ENCODE results near the gene RHOH. TPM values are rescaled to one million over a fixed set of nuclear protein-coding genes. Genes with fewer than 3 reads are reported as not detected.
A peak's percentile ranks its signal among the peaks of the same experiment; 100 is the strongest.

The RHOH gene
- polyA plus RNA-seq, 2 of the 4 experiments (the other 2 are of a cell fraction): 0.08 to 0.26 TPM

GRCh38 chr4:40262077-40262528 is 65.3 kb downstream of the RHOH start (continued):
- TF ChIP-seq HOXB5 (CRISPR knock-in tag; IDR thresholded peaks at IDR 0.05) (no peak), POLR2A (IDR thresholded peaks at IDR 0.05; ENCODE audit: low read length) (no peak), JUN (IDR thresholded peaks at IDR 0.05) (no peak)

- FAIRE-seq (no peak), DNase-seq (ENCODE audit: low read depth in 1 of 2, low spot score in 1 of 2) (no peak), ATAC-seq (no peak)
- TF ChIP-seq FOXS1 (CRISPR knock-in tag; IDR thresholded peaks at IDR 0.05) (no peak), CHD2 (IDR thresholded peaks at IDR 0.05; ENCODE audit: low read length, partially characterized antibody) (no peak), ZSCAN20 (CRISPR knock-in tag; IDR thresholded peaks at IDR 0.05) (no peak), GATA3 (IDR thresholded peaks at IDR 0.05; ENCODE audit: borderline replicate concordance) (no peak)
- Histone ChIP-seq H3K4me1 (peaks cover 35% of the 10 kb centered on the region), H3K4me3 (no peak overlapping the region), H3K4me2 (no peak overlapping the region), H3K9me3 (no peaks in the 10 kb centered on the region), H3K27ac (peak overlapping the region; percentile 51 to 59; a peak in 5 of 6 replicates)
- POLR2A ChIA-PET: no interaction called here
- CTCF ChIA-PET: interaction anchor here (0.7 to 0.8 kb wide), 2 partner anchors 21 to 47 kb away, joined by 3 to 5 read pairs; no protein-coding TSS in a partner anchor
- WGBS (ENCODE audit: missing lambda C conversion rate): 97% methylated on average over 2 of the region's 2 CpGs
Observed at GRCh38 chr4:40262861-40263260, 66.0 kb downstream of the RHOH start.

GRCh38 chr4:40264497-40264896 is 67.7 kb downstream of the RHOH start:
- H3K4me2 ChIP-seq: peak overlapping the region; percentile 47
- peak in 1 of 2 experiments; percentile 64; a peak in 2 of 6 replicates for ATAC-seq
- CTCF ChIA-PET: no interaction called here
- peak overlapping the region; percentile 51 to 71 for H3K27ac ChIP-seq
- no peaks in the 10 kb centered on the region for H3K9me3 ChIP-seq
- peak in 1 of 2 experiments; percentile 25 for DNase-seq (ENCODE audit: low read depth in 1 of 2, low spot score in 1 of 2)
- FAIRE-seq: no peak
- no peak overlapping the region for H3K4me3 ChIP-seq
- WGBS (ENCODE audit: missing lambda C conversion rate): 65% methylated on average over 6 of the region's 6 CpGs
- POLR2A ChIA-PET: no interaction called here
- H3K4me1 ChIP-seq: peaks cover 35% of the 10 kb centered on the region
- TF ChIP-seq NPAS2 (CRISPR knock-in tag; IDR thresholded peaks at IDR 0.05; ENCODE audit: borderline replicate concordance) (no peak), CEBPB (IDR thresholded peaks at IDR 0.05) (peak; percentile 77 to 89; a peak in 3 of 4 replicates), MAFK (IDR thresholded peaks at IDR 0.05; ENCODE audit: partially characterized antibody) (peak; percentile 64)

- 90% methylated on average over 10 of the region's 15 CpGs for WGBS (ENCODE audit: missing lambda C conversion rate)
- H3K4me1 ChIP-seq: peaks cover 35% of the 10 kb centered on the region
- ATAC-seq (peak in 1 of 2 experiments; percentile 25; a peak in 3 of 6 replicates), FAIRE-seq (no peak), DNase-seq (ENCODE audit: low read depth in 1 of 2, low spot score in 1 of 2) (no peak)
- H3K4me2 ChIP-seq: peak overlapping the region; percentile 41; the same call in 2 of the 3 replicates
- ChIA-PET CTCF (no interaction called here), POLR2A (no interaction called here)
- no peaks in the 10 kb centered on the region for H3K9me3 ChIP-seq
- no peak for TF ChIP-seq ZFP36 (IDR thresholded peaks at IDR 0.05; ENCODE audit: borderline replicate concordance, partially characterized antibody)
- TF ChIP-seq ESRRA (IDR thresholded peaks at IDR 0.05; ENCODE audit: borderline replicate concordance, low read length): no peak
- TF ChIP-seq JUN (IDR thresholded peaks at IDR 0.05): no peak
- TF ChIP-seq HES2 (IDR thresholded peaks at IDR 0.05): no peak
- TF ChIP-seq SREBF2 (IDR thresholded peaks at IDR 0.05): no peak
- no peak for TF ChIP-seq USF2 (IDR thresholded peaks at IDR 0.05)
- TF ChIP-seq RAD21 (conservative IDR thresholded peaks at IDR 0.05 in 1 of 2, IDR thresholded peaks at IDR 0.05 in 1 of 2): no peak
- TF ChIP-seq POLR2AphosphoS2 (conservative IDR thresholded peaks at IDR 0.05; ENCODE audit: low read length): no peak
- no peak for TF ChIP-seq ELK1 (IDR thresholded peaks at IDR 0.05; ENCODE audit: low read depth, low read length)
- no peak for TF ChIP-seq HOXB5 (CRISPR knock-in tag; IDR thresholded peaks at IDR 0.05)
- no peak for TF ChIP-seq HOXB13 (CRISPR knock-in tag; IDR thresholded peaks at IDR 0.05; ENCODE audit: low read depth)
- TF ChIP-seq ZC3H11A (IDR thresholded peaks at IDR 0.05): no peak
- TF ChIP-seq RARB (CRISPR knock-in tag; IDR thresholded peaks at IDR 0.05): no peak
- H3K27ac ChIP-seq: peak overlapping the region; percentile 51 to 71
- no peak overlapping the region for H3K4me3 ChIP-seq
Observed at GRCh38 chr4:40264995-40265909, 68.4 kb downstream of the RHOH start.

Measured in A549 (cell line).